GM13977 (cell line): ENCODE measurements around the gene DDO.

Experiments used
- DNase-seq: peaks from one replicate; pipeline ENCODE4 v3.0.0; 2012; ENCODE audit warnings: low spot score
- CTCF ChIP-seq: IDR thresholded peaks from 2 replicates; pipeline ENCODE4 v1.5.1; 2012; ENCODE audit warnings: mild to moderate bottlenecking, control low read depth; ENCODE audit not compliant: insufficient read depth; ENCODE audit errors: extremely low read depth, missing control alignments
- in situ Hi-C: fragments of 300-500 bp; cut with MboI; formaldehyde crosslinking; loops from one replicate; pipeline ENCODE4 v1.12.0; 2022; ENCODE audit warnings: low sequenced_read_pairs, low pct_unique_long_range_greater_than_20kb, mixed read lengths, inconsistent platforms; ENCODE audit not compliant: unreplicated experiment

Gene DDO

GRCh38 chr6:110425816-110426215, 10.4 kb upstream of the DDO start:
- in situ Hi-C loops, result no loop called here
- no peak for TF ChIP-seq CTCF
- DNase-seq, result no peak

- DNase-seq, result no peak
- TF ChIP-seq CTCF, result no peak
- in situ Hi-C loops, result no loop called here
These were observed 7.1 kb upstream of the DDO start for GRCh38 chr6:110422444-110422822.

- TF ChIP-seq CTCF, result no peak
- DNase-seq, result no peak
These were observed 6.5 kb upstream of the DDO start for GRCh38 chr6:110421749-110422443.

GRCh38 chr6:110419028-110419739, 3.8 kb upstream of the DDO start:
- no peak for TF ChIP-seq CTCF
- DNase-seq, result no peak
- in situ Hi-C loops, result no loop called here

More at GRCh38 chr6:110421749-110422443, 6.5 kb upstream of the DDO start:
- in situ Hi-C loops, result no loop called here

- DNase-seq, result no peak
- in situ Hi-C loops, result no loop called here
These were observed 3.2 kb upstream of the DDO start for GRCh38 chr6:110418594-110418993.

GRCh38 chr6:110414669-110415068, 706 bp downstream of the DDO start:
- no peak for TF ChIP-seq CTCF
- in situ Hi-C loops, result no loop called here
- no peak for DNase-seq

More at GRCh38 chr6:110418594-110418993, 3.2 kb upstream of the DDO start:
- no peak for TF ChIP-seq CTCF
